Measurements from ENCODE around the gene TTC31.

The TTC31 gene

DNA sequence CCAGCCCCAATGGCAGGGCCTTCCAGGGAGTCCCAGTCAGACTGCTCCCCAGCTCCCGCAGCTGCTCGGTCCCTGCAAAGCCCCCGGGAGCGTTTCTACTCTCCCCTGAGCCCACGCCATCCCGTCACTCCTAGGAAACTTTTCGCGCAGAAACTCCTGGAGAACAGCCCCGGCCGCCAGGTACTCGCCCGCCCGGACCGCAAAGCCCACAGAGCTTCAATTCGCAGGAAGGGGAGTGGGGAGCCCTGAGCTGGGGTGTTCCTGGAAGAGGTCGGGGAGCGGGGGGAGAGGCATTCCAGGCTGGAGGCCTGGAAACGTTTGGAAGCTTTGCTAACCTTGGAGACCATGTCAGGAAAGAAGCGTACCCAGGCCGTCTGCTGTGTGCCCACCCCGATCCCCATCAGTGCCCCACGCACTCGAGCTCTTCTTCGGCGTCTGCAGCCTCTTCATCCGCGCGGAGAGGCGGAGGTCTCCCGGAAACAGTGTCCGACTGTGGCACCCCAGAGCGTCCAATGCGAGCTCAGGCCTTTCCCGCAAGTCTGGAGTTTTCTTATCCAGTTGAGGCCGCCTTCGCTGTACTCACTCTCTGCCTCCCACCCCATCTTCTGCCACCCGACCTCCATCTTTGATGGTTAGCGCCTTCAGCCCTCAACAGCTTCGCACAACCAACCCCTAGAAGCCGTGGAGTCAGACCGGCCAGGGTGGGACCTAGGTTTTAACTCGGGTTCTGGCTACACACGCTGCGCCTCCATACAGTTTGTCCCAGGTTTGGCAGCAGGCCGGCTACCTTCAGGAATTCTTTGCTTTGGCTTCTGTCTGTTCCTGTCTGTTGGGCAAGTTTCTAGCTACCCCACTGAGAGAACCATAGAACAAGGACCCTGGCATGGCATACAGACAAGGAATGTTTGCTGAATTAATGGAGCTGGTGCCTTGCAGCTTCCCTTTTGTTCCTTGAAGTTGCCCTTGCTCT, 20.9 kb downstream of the TTC31 start:
- in situ Hi-C loops (cut with MboI; ENCODE audit: low sequenced_read_pairs): no loop called here

DNA sequence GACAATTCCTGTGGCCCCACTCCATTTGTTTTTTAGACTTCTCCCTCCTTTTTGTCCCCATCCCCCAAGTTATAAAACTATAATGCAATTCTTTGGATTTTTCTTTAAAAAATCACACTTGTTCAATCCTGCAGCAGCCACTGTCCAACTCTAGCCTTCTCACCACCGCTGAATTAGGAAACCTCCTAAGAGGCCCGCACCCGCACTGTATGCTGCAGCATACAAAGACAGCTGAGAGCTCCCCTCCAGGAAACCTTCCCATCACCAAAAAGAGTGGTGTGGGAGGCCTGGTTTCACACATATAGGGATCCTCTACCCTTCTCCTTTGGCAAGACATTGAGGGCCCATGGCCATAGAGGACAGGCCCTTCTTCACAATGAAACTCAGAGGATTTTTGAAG, 21.7 kb downstream of the TTC31 start:
- in situ Hi-C loops (cut with MboI; ENCODE audit: low sequenced_read_pairs): no loop called here

DNA sequence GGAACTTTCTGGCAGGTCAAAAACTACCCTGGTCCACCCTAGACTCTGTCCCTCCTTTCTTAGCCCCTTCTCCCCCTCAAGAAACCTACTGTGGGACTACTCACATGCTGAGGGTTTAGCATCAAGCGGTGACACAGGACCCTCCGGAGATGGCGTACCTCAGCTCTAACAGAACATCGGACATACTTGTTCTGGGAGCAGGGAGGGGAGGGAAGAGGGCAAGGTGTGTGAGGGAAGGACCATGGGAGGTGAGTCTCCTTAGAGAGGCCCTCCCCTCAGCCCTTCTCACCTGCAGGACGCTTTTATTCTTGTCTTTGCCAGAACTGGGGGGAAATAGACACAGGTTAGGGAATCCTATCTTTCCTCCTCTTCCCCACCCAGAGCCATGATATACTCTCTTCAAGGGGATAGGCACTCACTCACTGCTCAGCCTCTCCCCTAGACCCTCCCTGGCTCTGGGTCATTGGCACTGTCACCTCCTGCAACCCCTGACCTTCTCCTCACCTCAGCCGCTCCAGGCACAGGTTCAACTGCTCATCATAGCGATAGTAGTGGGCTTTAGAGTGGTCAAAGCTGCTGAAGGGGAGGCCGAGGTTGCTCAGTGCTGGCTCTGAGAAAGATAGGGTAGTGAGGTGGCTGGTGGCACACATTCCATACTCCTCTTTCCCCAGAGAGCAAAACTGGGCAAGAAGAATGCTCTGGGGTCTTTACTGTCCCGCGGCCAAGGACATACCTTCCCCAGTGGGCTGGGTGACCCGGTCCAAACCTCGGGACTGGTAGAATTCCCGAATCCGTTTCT, 22.8 kb downstream of the TTC31 start:
- in situ Hi-C loops (cut with MboI; ENCODE audit: low sequenced_read_pairs): no loop called here

DNA sequence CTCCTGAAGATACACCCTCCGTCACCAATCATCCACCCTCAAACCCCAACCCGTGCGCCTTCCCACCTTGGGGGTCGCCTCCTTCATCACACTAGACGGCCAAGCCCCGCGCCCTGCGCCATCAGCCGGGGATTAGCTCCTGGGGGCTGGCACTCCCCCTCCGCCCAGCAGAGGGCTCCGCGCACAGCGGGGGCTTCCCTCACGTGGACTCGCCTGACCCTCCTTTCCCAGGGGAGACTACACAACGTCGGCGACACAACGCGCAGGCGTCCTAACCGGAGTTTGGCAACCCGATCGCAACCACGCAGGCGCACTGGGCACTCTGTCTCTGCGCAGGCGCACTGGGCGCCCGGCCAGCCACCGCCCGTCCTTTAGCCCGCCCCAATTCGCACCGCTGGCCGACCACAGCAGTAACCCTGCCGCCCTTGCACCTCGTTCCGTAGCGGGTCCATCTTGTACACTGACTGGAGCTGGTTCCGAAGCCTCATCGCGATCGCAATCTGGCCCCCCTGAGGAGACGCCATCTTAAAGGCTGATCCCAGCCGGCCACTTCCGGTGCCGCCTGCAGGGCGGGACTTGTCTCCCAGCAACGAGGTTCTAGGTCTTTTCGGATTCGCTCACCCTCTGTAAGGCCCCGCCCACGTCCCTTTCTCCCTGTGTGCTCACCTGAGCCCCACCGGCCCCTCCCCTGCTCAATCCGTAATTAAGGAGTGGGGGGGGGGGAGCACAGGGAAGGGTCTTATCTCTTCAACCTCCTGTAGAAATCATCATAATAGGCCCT, 24.5 kb downstream of the TTC31 start, which contains the start of gene PCGF1:
PCGF1 (minus strand) TSS at position 551 of the 781 bp plus-strand sequence; CDS start at position 524, 27 bp downstream.
- in situ Hi-C loops (cut with MboI; ENCODE audit: low sequenced_read_pairs): no loop called here

DNA sequence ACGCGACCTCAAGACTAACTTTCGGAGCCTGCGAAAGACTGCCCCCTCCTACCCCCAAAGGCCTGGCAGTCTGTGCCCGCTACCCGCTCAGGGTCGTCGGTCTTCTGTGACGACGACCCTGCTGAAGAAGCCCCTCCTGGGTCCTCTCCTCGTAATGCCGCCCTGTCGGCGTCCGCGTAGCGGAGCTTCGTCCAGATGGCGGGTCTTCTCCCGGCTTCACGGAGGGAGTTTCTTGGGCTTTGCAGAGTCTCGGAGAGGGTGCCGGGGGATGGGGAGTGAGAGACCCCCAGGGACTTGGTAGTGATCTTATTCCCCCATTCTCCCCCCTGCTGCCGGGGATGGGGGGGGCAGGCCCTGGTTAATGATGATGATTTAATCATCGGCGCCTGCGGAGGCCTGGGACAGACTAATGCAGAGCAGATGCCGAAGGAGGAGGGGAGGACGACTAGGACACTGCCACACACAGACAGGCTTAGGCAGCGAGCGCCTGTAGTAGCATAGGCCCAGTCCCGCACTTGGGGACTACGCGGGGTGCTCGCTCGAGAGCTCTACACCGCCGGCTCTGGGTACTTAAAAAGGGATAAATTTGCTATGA, 25.1 kb downstream of the TTC31 start:
- in situ Hi-C loops (cut with MboI; ENCODE audit: low sequenced_read_pairs): no loop called here

DNA sequence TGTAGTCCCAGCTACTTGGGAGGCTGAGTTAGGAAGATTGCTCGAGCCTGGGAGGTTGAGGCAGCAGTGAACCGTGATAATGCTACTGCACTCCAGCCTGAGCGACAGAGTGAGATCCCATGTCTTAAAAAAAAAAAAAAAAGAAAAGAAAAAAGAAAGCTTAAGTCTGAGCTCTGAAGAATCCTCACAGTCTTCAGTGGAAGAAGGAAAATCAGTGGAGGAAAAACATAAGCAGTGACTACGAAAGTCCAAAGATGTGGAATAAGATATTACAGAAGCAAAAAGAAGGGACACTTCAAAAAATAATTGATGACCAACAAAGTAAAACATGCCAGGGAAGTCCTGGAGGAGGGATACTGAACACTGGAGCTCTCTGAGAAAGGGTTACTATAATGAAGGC, 27.4 kb downstream of the TTC31 start:
- in situ Hi-C loops (cut with MboI; ENCODE audit: low sequenced_read_pairs): no loop called here

DNA sequence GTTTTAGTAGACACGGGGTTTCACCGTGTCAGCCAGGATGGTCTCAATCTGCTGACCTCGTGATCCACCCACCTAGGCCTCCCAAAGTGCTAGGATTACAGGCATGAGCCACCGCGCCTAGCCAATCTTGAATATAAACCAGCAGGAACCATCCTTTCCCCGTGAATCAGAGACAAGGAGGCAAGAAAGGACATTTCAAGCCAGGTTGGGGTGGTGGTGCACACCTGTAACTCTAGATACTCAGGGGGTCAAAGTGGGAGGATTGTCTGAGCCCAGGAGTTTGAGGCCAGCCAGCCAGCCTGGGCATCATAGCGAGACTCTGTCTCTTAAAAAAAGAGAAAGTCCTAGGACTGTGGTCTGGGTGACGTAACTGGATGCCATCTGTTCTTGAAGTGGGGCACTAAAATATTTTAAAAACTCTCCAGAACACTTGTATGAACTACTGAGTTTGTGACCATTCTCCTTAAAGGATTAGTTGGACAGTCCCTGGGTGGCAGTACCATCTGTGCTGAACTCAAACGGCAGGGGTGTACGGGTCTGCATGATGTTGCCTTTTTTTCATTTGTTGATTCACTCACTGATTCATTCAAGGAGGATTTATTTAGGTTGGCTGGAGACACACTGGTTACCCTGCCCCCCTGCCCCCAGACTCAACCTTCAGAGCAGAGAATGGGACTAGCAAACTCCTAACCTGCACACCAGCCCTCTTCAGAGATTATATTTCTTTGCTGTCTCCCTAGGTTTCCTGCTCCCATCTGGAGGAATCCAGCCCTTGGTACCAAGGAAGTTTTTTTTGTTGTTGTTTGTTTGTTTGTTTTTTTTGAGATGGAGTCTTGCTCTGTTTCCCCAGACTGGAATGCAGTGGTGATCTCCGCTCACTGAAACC, 28.5 kb downstream of the TTC31 start:
- in situ Hi-C loops (cut with MboI; ENCODE audit: low sequenced_read_pairs): no loop called here

DNA sequence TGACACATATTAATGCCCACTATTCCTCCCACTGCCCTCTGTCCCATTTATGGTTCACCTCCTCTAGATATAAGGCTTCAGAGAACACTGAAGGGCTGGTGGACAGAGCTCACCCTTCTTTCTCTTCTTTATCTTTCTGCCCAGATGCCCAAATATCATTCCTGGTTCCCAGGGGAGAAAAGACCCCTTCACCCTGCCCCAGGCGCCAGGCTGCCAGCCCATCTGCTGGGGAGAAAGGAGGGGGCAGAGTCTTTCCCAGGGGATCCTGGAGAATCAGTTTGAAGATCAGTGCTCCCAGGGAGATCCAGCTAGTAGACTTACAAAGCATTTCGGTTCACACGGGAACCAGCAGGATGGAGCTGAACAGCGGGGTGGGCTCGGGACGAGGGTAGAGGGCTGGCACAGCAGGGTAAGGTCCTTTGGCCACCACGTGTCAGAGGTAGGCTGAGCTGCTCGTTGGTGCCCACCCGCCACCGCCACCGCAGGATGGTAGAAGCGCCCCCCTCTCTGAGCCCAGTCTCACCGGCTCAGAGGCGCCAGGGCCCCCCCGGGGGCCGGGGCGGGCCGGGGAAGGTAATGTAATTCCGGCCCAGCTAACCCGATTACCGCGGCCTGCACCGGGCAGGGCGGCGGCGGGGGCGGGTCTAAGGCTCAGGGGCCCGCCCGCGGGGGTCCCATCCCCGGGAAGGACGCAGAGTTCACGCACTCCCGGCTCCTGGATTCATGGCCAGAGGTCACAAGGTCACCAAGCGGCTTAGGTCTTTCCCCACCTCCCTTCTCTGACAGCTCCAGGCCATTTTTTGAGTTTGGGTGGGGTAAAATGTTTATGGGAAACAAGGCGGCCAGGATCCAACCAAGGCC, 30.1 kb downstream of the TTC31 start:
- in situ Hi-C loops (cut with MboI; ENCODE audit: low sequenced_read_pairs): no loop called here

DNA sequence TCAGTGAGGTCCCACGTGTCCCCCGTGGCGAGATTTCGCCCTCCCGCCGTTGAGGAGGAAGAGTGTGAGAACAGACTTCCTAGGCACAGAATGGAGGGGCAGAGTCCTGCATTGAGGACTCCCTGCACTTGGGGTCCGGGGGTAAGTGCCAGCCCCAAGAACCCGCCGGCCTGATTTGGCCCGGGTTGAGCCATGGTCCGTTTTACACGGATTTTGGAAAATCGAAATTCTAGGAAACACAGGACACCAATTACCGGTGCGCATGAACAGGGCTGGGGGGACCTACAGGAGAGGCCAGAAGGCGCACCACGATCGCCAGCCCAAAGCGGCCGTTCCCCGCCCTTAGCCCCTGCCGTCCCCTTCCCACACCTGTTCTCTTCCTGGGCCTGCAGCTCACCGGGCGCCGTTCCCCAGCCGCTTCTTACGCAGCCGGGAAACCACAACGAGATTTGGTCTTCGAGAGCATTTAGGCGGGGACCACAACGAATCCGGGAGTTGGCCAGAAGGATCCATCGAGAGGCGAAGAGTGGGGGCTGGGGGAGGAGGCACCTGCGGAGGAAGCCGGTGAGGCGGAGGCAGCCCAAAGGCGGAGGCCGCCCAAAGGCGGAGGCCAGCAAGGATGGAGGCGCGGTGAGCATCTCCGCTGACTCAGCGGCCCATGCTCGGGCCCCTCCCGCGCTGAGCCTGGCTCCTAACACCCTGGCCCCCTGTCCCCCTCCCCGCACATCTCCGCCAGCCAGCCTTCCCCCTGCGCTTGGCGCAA, 30.9 kb downstream of the TTC31 start:
- in situ Hi-C loops (cut with MboI; ENCODE audit: low sequenced_read_pairs): no loop called here

DNA sequence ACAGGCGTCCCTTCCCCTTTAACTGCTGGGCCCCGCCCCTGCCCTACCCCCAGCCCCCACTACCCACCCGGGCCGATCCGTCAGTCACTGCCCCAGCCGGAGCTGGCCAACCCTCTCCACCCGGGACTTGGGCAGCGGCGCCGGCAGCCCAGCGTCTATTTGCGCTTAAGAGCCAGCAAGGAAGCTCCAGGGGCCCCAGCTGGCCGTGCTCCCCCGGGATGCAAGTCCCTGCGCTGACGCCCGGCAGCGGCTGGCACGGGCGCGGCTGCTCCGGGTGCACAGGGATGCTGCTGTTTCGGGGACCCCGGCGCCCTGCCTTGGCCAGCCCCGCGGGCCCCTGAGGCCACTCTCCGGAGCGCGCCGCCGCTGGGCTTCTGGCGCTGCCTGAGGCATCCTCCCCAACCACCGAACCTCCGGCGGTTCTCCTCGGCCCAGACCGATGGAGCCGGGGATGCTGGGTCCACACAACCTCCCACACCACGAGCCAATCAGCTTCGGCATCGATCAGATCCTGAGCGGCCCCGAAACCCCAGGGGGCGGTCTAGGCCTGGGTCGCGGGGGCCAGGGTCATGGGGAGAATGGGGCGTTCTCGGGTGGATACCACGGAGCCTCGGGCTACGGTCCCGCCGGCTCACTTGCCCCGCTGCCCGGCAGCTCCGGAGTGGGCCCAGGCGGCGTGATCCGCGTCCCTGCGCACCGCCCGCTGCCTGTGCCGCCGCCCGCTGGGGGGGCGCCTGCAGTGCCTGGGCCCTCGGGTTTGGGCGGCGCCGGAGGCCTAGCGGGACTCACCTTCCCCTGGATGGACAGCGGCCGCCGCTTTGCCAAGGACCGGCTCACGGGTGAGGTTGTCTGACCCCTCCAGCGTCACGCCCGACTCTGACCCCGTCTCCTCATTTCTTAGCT, 31.7 kb downstream of the TTC31 start, which contains the start of gene TLX2:
TLX2 (plus strand) TSS at position 83 of the 903 bp plus-strand sequence; CDS start at position 440, 357 bp downstream.
- in situ Hi-C loops (cut with MboI; ENCODE audit: low sequenced_read_pairs): no loop called here

DNA sequence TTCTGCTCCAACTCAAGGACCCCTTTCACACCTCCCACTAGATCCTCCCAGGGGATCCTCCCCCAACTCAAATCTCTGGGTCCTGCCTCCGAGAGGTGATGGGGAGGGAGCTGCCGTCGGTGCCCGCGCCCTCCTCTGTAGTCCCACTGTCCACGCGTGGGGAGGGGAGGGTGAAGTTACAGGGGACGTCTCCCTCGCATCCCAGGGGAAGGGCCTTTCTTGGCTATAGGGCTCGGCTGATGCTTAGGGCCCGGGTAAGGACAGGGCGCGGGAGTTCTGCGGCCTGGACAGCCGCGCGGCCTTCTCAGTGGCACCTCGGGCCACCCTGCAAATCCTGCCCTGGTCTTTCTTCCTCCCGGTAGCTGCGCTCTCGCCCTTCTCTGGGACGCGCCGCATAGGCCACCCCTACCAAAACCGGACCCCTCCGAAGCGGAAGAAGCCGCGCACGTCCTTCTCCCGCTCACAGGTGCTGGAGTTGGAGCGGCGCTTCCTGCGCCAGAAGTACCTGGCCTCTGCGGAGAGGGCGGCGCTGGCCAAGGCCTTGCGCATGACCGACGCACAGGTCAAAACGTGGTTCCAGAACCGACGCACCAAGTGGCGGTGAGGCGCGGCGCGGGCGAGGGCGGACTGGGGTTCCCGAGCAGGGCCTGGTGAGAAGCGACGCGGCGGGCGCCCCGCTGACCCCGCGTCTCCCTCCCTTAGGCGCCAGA, 32.5 kb downstream of the TTC31 start:
- in situ Hi-C loops (cut with MboI; ENCODE audit: low sequenced_read_pairs): no loop called here

DNA sequence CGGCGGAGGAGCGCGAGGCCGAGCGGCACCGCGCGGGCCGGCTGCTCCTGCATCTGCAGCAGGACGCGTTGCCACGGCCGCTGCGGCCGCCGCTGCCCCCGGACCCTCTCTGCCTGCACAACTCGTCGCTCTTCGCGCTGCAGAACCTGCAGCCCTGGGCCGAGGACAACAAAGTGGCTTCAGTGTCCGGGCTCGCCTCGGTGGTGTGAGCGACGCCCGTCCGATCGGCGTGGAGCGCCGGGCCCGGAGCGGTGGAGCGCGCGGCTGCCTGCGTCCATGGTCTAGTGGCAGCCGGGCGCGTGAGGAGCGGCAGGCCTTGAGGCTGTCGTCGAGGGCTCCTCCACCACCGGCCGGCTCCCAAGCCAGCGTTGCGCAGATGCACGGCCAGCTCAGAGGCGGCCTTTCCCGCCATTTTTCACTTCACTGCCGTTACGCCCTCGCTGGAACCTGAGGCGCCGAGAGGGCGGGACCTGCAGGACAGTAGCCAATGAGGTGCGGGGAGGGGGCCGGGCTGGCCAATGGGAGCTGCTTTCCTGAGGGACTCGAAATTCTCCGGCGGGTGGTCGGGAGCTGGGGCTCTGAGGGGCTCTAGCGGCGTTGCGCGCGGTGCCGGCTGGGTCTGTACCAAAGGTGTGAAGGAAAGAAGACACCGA, 33.2 kb downstream of the TTC31 start:
- in situ Hi-C loops (cut with MboI; ENCODE audit: low sequenced_read_pairs): no loop called here

DNA sequence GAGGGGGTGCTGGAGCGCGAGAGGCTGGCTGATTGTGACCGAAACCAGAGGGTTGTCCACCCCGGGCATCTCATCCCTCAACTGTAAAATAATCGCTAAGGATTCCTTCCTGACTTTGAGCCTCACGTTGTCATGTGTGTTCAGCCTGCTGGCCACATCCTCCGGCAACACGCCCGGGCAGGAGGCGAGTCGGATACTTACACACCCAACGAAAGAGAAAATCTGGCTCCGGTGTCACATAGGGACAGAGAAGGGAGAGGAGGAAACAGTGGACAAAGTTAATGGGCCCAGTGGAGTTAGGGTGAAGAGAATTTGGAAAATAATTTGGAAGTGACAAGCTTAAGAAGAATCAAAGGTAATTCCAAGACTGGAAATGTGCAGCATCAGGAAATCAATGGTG, 33.8 kb downstream of the TTC31 start:
- in situ Hi-C loops (cut with MboI; ENCODE audit: low sequenced_read_pairs): no loop called here

DNA sequence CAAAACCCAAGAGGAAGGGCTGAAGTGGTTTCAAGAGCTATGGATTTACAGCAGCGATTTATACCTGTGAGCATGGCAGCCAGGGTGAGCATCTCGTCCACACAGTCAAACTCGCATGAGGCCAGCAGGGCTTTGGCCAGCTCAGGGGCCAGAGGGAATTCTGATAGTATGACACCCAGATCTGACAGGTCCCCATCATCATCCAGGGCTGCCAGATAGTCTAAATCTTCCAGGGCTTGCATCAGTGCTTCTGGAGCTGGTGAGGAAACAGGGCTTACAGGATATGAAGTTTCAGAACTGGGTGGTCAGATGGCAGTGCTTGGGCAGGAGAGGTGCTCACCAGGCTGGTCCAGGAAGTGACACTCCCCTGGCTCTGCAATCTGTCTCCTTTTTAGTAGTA, 39.6 kb downstream of the TTC31 start:
- in situ Hi-C loops (cut with MboI; ENCODE audit: low sequenced_read_pairs): no loop called here

DNA sequence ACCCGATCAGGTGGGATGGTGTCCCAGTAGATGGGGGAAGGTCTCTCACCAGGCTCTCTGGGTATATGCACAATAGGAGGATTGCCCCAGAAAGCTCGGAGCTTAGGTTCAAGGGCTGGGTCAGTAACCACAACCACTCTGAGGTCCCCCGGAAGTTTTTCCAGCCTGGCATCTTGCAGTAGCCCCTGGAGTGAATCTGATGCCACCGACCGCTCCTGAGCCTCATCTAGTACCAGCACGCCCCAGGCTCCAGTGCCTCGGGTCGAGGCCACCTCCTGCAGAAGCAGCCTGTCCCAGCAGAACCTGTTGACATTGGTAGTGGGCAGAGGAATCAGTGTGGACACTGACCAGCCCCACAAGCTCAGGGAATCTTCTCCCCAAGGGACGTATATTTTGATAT, 41.1 kb downstream of the TTC31 start:
- in situ Hi-C loops (cut with MboI; ENCODE audit: low sequenced_read_pairs): no loop called here

Data from hTERT RPE-1 (cell line).